Measurements from ENCODE around the gene MTCH1. TPM values are rescaled to one million over a fixed set of nuclear protein-coding genes. Genes with fewer than 3 reads are reported as not detected.
A peak's percentile ranks its signal among the peaks of the same experiment; 100 is the strongest.
"Not testable (repeated sequence)": the region's sequence is repeated elsewhere in the genome, so short reads cannot be mapped to it uniquely, and the experiment has no call there.

MTCH1 gene
- total RNA-seq, 1 donor from 2014 or later, result 133 TPM

DNA sequence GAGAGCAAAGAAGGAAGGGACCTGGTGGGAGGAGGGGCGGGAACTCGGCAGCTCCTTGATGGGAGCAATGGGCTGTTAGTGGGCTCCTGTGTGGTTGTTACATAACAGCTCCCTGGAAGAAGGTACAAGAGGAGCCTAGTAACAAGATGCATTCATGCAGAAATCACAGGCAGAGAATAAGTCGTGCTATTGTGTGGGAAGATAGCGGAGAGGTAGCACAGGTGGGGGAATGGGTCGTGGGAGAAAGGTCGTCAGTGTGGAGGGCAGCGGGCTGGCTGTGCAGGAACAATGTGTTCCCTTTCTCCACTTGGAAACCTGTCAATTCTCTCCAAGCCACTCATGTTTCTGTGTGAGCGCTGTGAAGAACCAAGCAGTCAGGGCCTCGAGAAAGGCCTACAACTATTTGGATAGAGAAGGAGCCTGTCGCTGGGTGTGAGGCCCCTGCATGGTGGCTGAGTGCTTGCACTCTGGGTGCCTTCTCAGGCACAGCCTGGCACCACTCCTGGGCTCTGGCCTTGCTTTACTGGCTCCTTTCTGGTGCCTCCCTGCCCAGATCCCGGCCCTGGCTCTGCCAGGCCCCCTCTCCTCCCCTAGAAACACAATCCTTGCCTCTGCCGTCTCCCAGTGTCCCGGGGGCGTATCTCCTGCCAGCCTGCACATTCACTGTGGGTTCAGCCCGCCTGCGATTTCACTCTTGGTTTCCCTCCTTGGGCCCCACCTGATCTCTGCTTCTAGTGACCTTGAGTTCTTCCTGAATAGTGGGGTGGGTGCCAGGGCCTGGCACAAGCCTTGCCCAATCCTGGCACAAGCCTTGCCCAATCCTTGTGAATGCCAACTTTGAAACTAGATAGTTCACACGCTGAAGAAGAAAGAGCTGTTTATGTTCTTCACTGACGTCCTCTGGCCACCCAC lies 12.1 kb upstream of the MTCH1 start:
- Mint-ChIP-seq H3K9me3 (no peaks in the 10 kb centered on the region), H3K4me3 (no peak overlapping the region), H3K27ac (no peak overlapping the region), H3K36me3 (ENCODE audit: low read depth) (no peaks in the 10 kb centered on the region), H3K27me3 (no peaks in the 10 kb centered on the region), H3K4me1 (peaks cover 34% of the 10 kb centered on the region)
- intact Hi-C loops (cut with micrococcal nuclease), result no loop called here
- no peak for ATAC-seq (ENCODE audit: low read depth)
- POLR2A ChIA-PET, result no interaction called here
- TF ChIP-seq, protein P1, sequence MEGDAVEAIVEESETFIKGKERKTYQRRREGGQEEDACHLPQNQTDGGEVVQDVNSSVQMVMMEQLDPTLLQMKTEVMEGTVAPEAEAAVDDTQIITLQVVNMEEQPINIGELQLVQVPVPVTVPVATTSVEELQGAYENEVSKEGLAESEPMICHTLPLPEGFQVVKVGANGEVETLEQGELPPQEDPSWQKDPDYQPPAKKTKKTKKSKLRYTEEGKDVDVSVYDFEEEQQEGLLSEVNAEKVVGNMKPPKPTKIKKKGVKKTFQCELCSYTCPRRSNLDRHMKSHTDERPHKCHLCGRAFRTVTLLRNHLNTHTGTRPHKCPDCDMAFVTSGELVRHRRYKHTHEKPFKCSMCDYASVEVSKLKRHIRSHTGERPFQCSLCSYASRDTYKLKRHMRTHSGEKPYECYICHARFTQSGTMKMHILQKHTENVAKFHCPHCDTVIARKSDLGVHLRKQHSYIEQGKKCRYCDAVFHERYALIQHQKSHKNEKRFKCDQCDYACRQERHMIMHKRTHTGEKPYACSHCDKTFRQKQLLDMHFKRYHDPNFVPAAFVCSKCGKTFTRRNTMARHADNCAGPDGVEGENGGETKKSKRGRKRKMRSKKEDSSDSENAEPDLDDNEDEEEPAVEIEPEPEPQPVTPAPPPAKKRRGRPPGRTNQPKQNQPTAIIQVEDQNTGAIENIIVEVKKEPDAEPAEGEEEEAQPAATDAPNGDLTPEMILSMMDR (IDR thresholded peaks at IDR 0.05), result no peak
- no peak for DNase-seq
- CTCF ChIA-PET, result no interaction called here

DNA sequence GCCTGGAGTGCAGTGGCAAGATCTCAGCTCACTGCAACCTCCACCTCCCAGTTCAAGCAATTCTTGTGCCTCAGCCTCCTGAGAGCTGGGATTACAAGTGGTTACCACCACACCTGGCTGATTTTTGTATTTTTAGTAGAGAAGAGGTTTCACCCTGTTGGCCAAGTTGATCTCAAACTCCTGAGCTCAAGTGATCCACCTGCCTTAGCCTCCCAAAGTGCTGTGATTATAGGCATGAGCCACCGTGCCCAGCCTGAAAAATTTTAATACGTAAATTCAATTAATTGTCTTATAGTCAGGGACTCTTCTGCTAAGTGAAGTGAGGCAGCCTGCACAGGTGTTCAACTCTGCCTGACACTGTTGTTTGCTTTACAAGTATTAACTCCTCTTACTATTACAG lies 4.4 kb upstream of the MTCH1 start:
- H3K27ac Mint-ChIP-seq; H3K36me3 Mint-ChIP-seq (ENCODE audit: low read depth); H3K4me3 Mint-ChIP-seq; DNase-seq; H3K9me3 Mint-ChIP-seq; intact Hi-C loops (cut with micrococcal nuclease); ATAC-seq (ENCODE audit: low read depth); H3K27me3 Mint-ChIP-seq: not testable (repeated sequence)
- ChIA-PET CTCF (interaction anchor here (0.7 to 3.7 kb wide), 2 partner anchors 28 to 204 kb away, joined by 3 to 11 read pairs; no protein-coding TSS in a partner anchor), POLR2A (interaction anchor here (2.3 kb wide), 1 partner anchor 14 kb away, joined by 7 read pairs; the partner anchor contains the start of gene FGD2)
- H3K4me1 Mint-ChIP-seq, result peaks cover 11% of the 10 kb centered on the region

- CTCF ChIA-PET, result interaction anchor here (3.7 kb wide), 1 partner anchor 29 kb away, joined by 11 read pairs; no protein-coding TSS in a partner anchor
- DNase-seq (no peak), ATAC-seq (ENCODE audit: low read depth) (no peak)
- TF ChIP-seq, protein P1 (IDR thresholded peaks at IDR 0.05), result no peak
- H3K4me1 Mint-ChIP-seq, result peaks cover 11% of the 10 kb centered on the region
- H3K9me3 Mint-ChIP-seq, result no peaks in the 10 kb centered on the region
- peaks cover 6% of the 10 kb centered on the region for H3K36me3 Mint-ChIP-seq (ENCODE audit: low read depth)
- H3K4me3 Mint-ChIP-seq, result no peak overlapping the region
- no peak overlapping the region for H3K27ac Mint-ChIP-seq
- intact Hi-C loops (cut with micrococcal nuclease), result loop anchor here (5.0 kb wide), 1 partner anchor 828 kb away; the partner anchor contains the start of gene ZFAND3
- no peaks in the 10 kb centered on the region for H3K27me3 Mint-ChIP-seq
- POLR2A ChIA-PET, result interaction anchor here (5.3 kb wide), 1 partner anchor 16 kb away, joined by 209 read pairs; the partner anchor contains the start of gene FGD2
Observed at GRCh38 chr6:36989264-36989663, 3.3 kb upstream of the MTCH1 start.

GRCh38 chr6:36986704-36987047 lies 680 bp upstream of the MTCH1 start:
- Mint-ChIP-seq H3K9me3 (no peaks in the 10 kb centered on the region), H3K36me3 (ENCODE audit: low read depth) (peaks cover 11% of the 10 kb centered on the region), H3K4me1 (peaks cover 15% of the 10 kb centered on the region), H3K27ac (peak overlapping the region; percentile 91), H3K27me3 (no peaks in the 10 kb centered on the region), H3K4me3 (peak overlapping the region; percentile 96)
- ChIA-PET CTCF (interaction anchor here (0.9 to 12.5 kb wide), 8 partner anchors 17 to 223 kb away, joined by 3 to 167 read pairs (median 4); no protein-coding TSS in a partner anchor), POLR2A (interaction anchor here (1.0 to 5.3 kb wide), 15 partner anchors 9 to 832 kb away, joined by 3 to 209 read pairs (median 10); partner anchors contain the start of genes C6orf89, FGD2, PI16 and PPIL1)
- ATAC-seq (ENCODE audit: low read depth), result no peak
- TF ChIP-seq, protein P1 (IDR thresholded peaks at IDR 0.05), result no peak
- DNase-seq, result no peak
- intact Hi-C loops (cut with micrococcal nuclease), result loop anchor here (1.0 to 5.0 kb wide), 4 partner anchors 18 to 831 kb away; partner anchors contain the start of genes C6orf89 and ZFAND3

GRCh38 chr6:36985417-36985807 lies 584 bp downstream of the MTCH1 start:
- Mint-ChIP-seq H3K36me3 (ENCODE audit: low read depth) (peaks cover 22% of the 10 kb centered on the region), H3K27ac (no peak overlapping the region), H3K4me3 (no peak overlapping the region), H3K27me3 (no peaks in the 10 kb centered on the region), H3K9me3 (no peaks in the 10 kb centered on the region), H3K4me1 (peaks cover 23% of the 10 kb centered on the region)
- intact Hi-C loops (cut with micrococcal nuclease), result loop anchor here (5.0 kb wide), 1 partner anchor 832 kb away; the partner anchor contains the start of gene ZFAND3
- ChIA-PET POLR2A (interaction anchor here (0.6 to 5.3 kb wide), 22 partner anchors 8 to 862 kb away, joined by 3 to 209 read pairs (median 6); partner anchors contain the start of genes C6orf89, FGD2, PI16 and PPIL1), CTCF (interaction anchor here (0.9 to 12.5 kb wide), 7 partner anchors 19 to 225 kb away, joined by 3 to 167 read pairs (median 5); no protein-coding TSS in a partner anchor)
- ATAC-seq (ENCODE audit: low read depth) (no peak), DNase-seq (no peak)
- TF ChIP-seq, protein P1 (IDR thresholded peaks at IDR 0.05), result no peak

All from activated B cell treated with CpG ODN at 0.5 μM for 24 hours (primary cell).